OCI-LY3 (cell line): ENCODE data around the gene PDXP.

Experiments used
- CTCF ChIP-seq: fragments of 200-600, 300-600 bp; sonication (generic); IDR thresholded peaks from 2 replicates; pipeline ENCODE4 v1.5.1; 2014; ENCODE audit warnings: antibody characterized with exemption, low read length, low read depth
- EZH2phosphoT487 ChIP-seq: fragments of 200-600 bp; shearing (Covaris generic); IDR thresholded peaks from 2 replicates; pipeline ENCODE4 v1.6.1; 2018; ENCODE audit warnings: antibody characterized with exemption, mixed run types, low read depth

- TF ChIP-seq CTCF: no peak
- TF ChIP-seq EZH2phosphoT487: no peak
These were observed 34.5 kb upstream of the PDXP start for GRCh38 chr22:37624017-37624365.
